Neural progenitor cell (in vitro differentiated cells): ENCODE data around the gene PSMC6. TPM values are rescaled to one million over a fixed set of nuclear protein-coding genes. Genes with fewer than 3 reads are reported as not detected.

Experiments used
- DNase-seq: peaks from one replicate; pipeline ENCODE4 v3.0.0-alpha.2; 2016; ENCODE audit warnings: low spot score
- H2AFZ ChIP-seq: fragments of 200-600 bp; sonication (generic); replicated peaks from 2 replicates; pipeline ENCODE4 v1.6.1; 2016; ENCODE audit warnings: antibody characterized with exemption
- H3F3A ChIP-seq: fragments of 200-600 bp; sonication (generic); 2 replicates; pipeline ENCODE4 v1.6.1; 2016; ENCODE audit warnings: antibody characterized with exemption, low read depth
- H3K27ac ChIP-seq: fragments of 200-600 bp; sonication (generic); 2 replicates; pipeline ENCODE4 v1.5.1; 2016; ENCODE audit warnings: mild to moderate bottlenecking
- H3K27me3 ChIP-seq: fragments of 200-600 bp; sonication (generic); 2 replicates; pipeline ENCODE4 v1.6.1; 2016; ENCODE audit warnings: mild to moderate bottlenecking, moderate library complexity
- H3K36me3 ChIP-seq: fragments of 200-600 bp; sonication (generic); 2 replicates; pipeline ENCODE4 v1.5.1; 2016
- H3K4me1 ChIP-seq: fragments of 200-600 bp; sonication (generic); 2 replicates; pipeline ENCODE4 v1.6.1; 2016; ENCODE audit warnings: mixed run types
- H3K4me2 ChIP-seq: fragments of 200-600 bp; sonication (generic); 2 replicates; pipeline ENCODE4 v1.6.1; 2016
- H3K4me3 ChIP-seq: fragments of 200-600 bp; sonication (generic); 2 replicates; pipeline ENCODE4 v1.5.1; 2016
- H3K79me2 ChIP-seq: fragments of 200-600 bp; sonication (generic); 2 replicates; pipeline ENCODE4 v1.6.1; 2016; ENCODE audit warnings: low read depth
- H3K9ac ChIP-seq: fragments of 200-600 bp; sonication (generic); 2 replicates; pipeline ENCODE4 v1.6.1; 2016
- H3K9me3 ChIP-seq: fragments of 200-600 bp; sonication (generic); 2 replicates; pipeline ENCODE4 v1.5.1; 2016; ENCODE audit warnings: low read depth
- H4K20me1 ChIP-seq: fragments of 200-600 bp; sonication (generic); 2 replicates; pipeline ENCODE4 v1.6.1; 2016; ENCODE audit warnings: low read depth
- H3K27ac Mint-ChIP-seq: 3 replicates; pipeline ENCODE4 v1.8.0; 2021; ENCODE audit warnings: mixed read lengths
- H3K27me3 Mint-ChIP-seq: 2 replicates; pipeline ENCODE4 v1.8.0; 2022; ENCODE audit warnings: low read depth, mild to moderate bottlenecking, inconsistent platforms, moderate library complexity, mixed read lengths; ENCODE audit not compliant: insufficient read depth
- H3K36me3 Mint-ChIP-seq: 3 replicates; pipeline ENCODE4 v1.8.0; 2021; ENCODE audit warnings: mixed read lengths
- H3K4me1 Mint-ChIP-seq: 3 replicates; pipeline ENCODE4 v1.8.0; 2021; ENCODE audit warnings: mixed read lengths
- H3K4me3 Mint-ChIP-seq: 3 replicates; pipeline ENCODE4 v1.8.0; 2021; ENCODE audit warnings: mild to moderate bottlenecking, moderate library complexity, mixed read lengths
- H3K9me3 Mint-ChIP-seq: 3 replicates; pipeline ENCODE4 v1.8.0; 2020; ENCODE audit warnings: mixed read lengths
- CTCF ChIP-seq: fragments of 200-600 bp; sonication (generic); IDR thresholded peaks from 2 replicates; pipeline ENCODE4 v1.5.1; 2017; ENCODE audit warnings: antibody characterized with exemption, mild to moderate bottlenecking
- EZH2 ChIP-seq: fragments of 200-600 bp; sonication (generic); IDR thresholded peaks from 2 replicates; pipeline ENCODE4 v1.6.1; 2017; ENCODE audit warnings: antibody characterized with exemption, mild to moderate bottlenecking, moderate library complexity
- EZH2phosphoT487 ChIP-seq: fragments of 200-600 bp; sonication (generic); IDR thresholded peaks from 2 replicates; pipeline ENCODE4 v1.6.1; 2017; ENCODE audit warnings: antibody characterized with exemption
- total RNA-seq: library from RNA; depleted of rRNA; stranded (reverse); fragments of >200 nt; gene quantifications from 2 replicates; pipeline ENCODE4 v1.2.3, GENCODE V29; 2015; ENCODE audit warnings: low replicate concordance

PSMC6 gene
- total RNA-seq, 1 donor from 2014 or later = 265 TPM

- H3K36me3 Mint-ChIP-seq = no peaks in the 10 kb centered on the region
- H3K27ac Mint-ChIP-seq = no peak overlapping the region
- Histone ChIP-seq H4K20me1 (peaks cover 27% of the 10 kb centered on the region), H3K9ac (no peak overlapping the region), H3F3A (peaks cover 31% of the 10 kb centered on the region), H3K27me3 (peaks cover 6% of the 10 kb centered on the region), H3K27ac (no peak overlapping the region), H3K4me1 (peaks cover 13% of the 10 kb centered on the region), H3K79me2 (peaks cover 71% of the 10 kb centered on the region), H3K4me2 (no peak overlapping the region), H3K4me3 (no peak overlapping the region), H3K36me3 (no peaks in the 10 kb centered on the region), H3K9me3 (no peaks in the 10 kb centered on the region), H2AFZ (no peak overlapping the region)
- H3K4me1 Mint-ChIP-seq = peaks cover 20% of the 10 kb centered on the region
- DNase-seq = no peak
- H3K27me3 Mint-ChIP-seq = peaks cover 3% of the 10 kb centered on the region
- H3K4me3 Mint-ChIP-seq = no peak overlapping the region
- TF ChIP-seq EZH2phosphoT487 = no peak
- TF ChIP-seq EZH2 = no peak
- TF ChIP-seq CTCF = no peak
- no peaks in the 10 kb centered on the region for H3K9me3 Mint-ChIP-seq
These were observed 14.6 kb upstream of the PSMC6 start for GRCh38 chr14:52692248-52692962.

- H3K4me1 Mint-ChIP-seq = peaks cover 20% of the 10 kb centered on the region
- H3K4me2 ChIP-seq = no peak overlapping the region
- peaks cover 31% of the 10 kb centered on the region for H3F3A ChIP-seq
- H3K27ac ChIP-seq = no peak overlapping the region
- no peaks in the 10 kb centered on the region for H3K36me3 Mint-ChIP-seq
- H2AFZ ChIP-seq = no peak overlapping the region
- H3K9me3 ChIP-seq = no peaks in the 10 kb centered on the region
- peaks cover 6% of the 10 kb centered on the region for H3K27me3 ChIP-seq
- H3K79me2 ChIP-seq = peaks cover 66% of the 10 kb centered on the region
- peaks cover 3% of the 10 kb centered on the region for H3K27me3 Mint-ChIP-seq
- H3K4me3 ChIP-seq = no peak overlapping the region
- H3K9me3 Mint-ChIP-seq = no peaks in the 10 kb centered on the region
- H4K20me1 ChIP-seq = peaks cover 27% of the 10 kb centered on the region
- H3K9ac ChIP-seq = no peak overlapping the region
- H3K4me1 ChIP-seq = peaks cover 13% of the 10 kb centered on the region
- TF ChIP-seq EZH2phosphoT487 (no peak), CTCF (no peak), EZH2 (no peak)
- no peaks in the 10 kb centered on the region for H3K36me3 ChIP-seq
- no peak overlapping the region for H3K4me3 Mint-ChIP-seq
- no peak overlapping the region for H3K27ac Mint-ChIP-seq
- DNase-seq = no peak
These were observed 14.0 kb upstream of the PSMC6 start for GRCh38 chr14:52693036-52693435.

DNA sequence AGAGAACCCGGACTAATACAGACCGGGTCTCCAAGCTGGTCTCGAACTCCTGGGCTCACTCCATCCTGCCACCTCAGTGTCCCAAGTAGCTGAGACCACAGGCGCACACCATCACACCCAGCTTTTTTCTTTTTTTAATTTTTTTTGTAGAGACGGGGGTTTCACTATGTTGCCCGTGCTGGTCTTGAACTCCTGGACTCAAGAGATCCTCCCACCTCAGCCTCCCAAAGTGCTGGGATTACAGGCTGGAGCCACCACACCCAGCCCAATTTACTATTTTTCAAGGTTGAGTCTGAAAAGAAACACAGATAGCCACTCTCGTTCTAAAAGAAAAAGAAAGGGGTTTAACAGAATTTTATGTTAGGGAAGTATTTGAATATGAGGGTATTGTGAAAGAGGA is 13.5 kb upstream of the PSMC6 start:
- Histone ChIP-seq H3F3A (peaks cover 31% of the 10 kb centered on the region), H3K4me3 (no peak overlapping the region), H2AFZ (no peak overlapping the region), H3K36me3 (no peaks in the 10 kb centered on the region), H3K4me2 (peak overlapping the region; percentile 80), H3K9me3 (no peaks in the 10 kb centered on the region), H3K9ac (no peak overlapping the region), H3K79me2 (peaks cover 61% of the 10 kb centered on the region), H4K20me1 (peaks cover 27% of the 10 kb centered on the region), H3K27ac (no peak overlapping the region), H3K27me3 (peaks cover 6% of the 10 kb centered on the region), H3K4me1 (peaks cover 13% of the 10 kb centered on the region)
- no peak for DNase-seq
- Mint-ChIP-seq H3K36me3 (no peaks in the 10 kb centered on the region), H3K4me3 (peak overlapping the region; percentile 64), H3K27me3 (peaks cover 3% of the 10 kb centered on the region), H3K27ac (no peak overlapping the region), H3K9me3 (no peaks in the 10 kb centered on the region), H3K4me1 (peaks cover 20% of the 10 kb centered on the region)
- TF ChIP-seq CTCF (no peak), EZH2phosphoT487 (no peak), EZH2 (no peak)
